Ramos (cell line): ENCODE results near the gene YY1AP1.
"Not testable (repeated sequence)": the region's sequence is repeated elsewhere in the genome, so short reads cannot be mapped to it uniquely, and the experiment has no call there.

ENCODE experiments used
- in situ Hi-C: fragments of 300-500 bp; cut with MboI; formaldehyde crosslinking; loops from one replicate; pipeline ENCODE4 v1.14.3; 2022; ENCODE audit warnings: low sequenced_read_pairs; ENCODE audit not compliant: unreplicated experiment

Gene YY1AP1

DNA sequence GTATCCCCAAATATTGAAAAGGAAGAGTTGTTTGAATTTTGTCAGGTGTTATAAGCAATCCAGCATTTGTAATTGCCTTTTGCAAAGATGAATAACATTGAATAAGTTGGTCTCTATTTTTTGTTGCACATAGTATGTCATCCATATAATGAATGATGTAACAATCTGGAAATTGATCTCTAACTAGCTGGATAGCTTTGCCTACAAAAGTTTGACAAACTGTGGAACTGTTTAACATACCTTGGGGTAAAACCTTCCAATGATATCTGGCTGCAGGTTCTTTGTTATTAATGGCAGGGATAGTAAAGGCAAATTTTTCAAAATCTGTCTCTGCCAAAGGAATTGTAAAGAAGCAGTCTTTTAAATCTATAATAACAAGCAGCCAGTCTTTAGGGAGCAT is 8.0 kb upstream of the YY1AP1 start:
- in situ Hi-C loops = no loop called here

DNA sequence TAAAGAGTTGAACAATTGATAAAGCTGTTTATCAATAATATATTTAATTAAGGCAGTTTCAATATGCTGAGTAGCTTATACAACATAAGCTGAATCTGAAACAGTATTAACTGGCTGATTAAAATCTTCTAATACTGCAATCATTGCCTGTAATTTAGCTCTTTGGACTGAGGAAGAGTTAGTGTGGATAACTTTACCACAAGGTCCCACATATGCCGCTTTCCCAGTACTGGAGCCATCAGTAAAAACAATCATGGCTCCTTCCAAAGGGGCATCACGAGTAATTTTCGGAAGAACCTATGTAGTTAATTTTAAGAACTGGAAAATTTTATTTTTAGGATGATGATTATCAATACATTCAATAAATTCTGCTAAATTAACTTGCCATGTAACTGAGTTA is 7.0 kb upstream of the YY1AP1 start:
- in situ Hi-C loops = no loop called here

DNA sequence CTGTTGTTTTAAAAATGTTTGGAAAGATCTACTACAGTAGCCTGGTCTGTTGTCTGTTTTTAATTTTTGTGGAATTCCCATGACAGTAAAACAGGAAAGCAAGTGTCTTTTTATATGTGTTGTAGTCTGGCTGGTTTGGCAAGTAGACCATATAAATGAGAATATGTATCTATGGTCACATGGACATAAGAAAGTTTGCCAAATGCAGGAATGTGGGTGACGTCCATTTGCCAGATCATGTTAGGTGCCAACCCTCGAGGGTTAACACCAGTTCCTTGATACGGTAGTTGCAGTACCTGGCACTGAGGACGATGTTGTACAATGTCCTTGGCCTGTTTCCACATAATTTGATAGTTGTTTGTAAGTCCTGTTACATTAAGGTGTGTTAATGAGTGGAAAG is 6.5 kb upstream of the YY1AP1 start:
- in situ Hi-C loops = no loop called here

DNA sequence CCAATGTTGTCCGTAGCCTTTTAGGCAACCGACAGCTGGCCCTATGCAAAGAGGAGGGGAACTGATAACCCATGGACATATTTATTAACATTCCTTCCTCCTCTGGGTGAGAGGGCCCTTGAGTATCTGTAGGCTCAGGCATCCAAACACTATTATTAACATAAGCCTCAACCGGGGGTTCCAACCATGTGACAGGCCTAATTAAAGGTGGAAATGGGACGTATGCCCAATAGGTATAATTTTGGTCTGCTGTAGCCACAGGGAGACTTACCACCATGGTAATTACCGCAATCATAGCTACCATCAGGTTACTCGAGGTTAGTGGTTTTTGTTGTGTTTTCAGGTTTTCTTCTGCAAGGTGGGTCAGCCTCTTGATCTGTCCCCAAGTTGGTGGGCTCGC is 5.6 kb upstream of the YY1AP1 start:
- in situ Hi-C loops = no loop called here

DNA sequence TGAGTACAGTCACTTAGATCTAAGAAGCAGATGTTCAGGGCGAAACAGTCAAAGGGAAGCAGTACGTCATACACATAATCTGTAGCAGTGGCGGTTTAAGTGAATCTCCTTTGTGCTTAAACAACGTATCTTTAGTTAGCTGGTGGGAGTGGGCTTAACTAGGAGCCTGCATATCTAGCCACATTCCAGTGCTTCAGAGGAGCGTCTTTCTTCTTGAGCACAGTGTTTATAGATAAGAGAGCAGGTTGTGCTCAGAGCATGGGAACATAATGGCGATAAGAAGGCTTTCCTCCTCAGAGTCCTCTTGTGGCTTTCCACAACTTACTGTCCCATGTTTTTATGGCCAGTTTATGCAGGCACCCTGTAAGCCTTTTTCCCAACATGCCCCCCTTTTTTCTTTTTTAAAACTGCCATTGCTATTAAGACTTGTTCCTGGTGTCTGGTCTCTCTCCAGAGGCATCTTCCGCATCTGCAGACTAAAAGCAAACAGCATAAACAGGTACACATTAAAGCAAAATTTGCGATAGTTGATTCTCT is 3.5 kb upstream of the YY1AP1 start:
- in situ Hi-C loops = no loop called here

DNA sequence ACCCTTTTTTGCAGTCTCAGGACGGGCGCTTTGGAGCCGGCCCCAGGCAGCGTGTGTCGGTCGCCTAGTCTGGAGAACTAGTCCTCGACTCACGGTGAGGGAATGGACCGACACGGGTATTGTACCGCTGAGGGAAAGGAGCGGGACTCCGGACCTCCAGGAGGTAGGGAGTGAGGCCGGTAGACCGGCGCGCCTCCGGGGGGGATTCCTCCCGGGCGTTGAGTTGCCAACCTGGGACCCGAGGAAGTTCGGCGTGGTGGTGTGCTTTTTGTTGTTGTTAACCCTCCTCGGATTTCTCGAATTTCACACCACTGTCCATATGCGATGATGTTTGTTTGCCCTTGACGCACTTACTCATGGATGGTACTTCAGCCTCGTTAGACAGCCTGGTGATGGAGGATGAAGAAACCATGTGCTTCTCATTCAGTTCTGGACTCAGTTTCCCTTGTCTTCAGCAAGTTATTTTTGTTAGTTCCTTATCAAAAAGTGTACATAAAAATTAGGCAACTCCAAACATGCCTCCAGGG is 570 bp upstream of the YY1AP1 start, which contains the start of gene DAP3:
TSS of gene DAP3 (plus strand) at position 11 of the 527 bp plus-strand sequence. CDS start 20,689 bp downstream, outside the sequence.
- in situ Hi-C loops = not testable (repeated sequence)

DNA sequence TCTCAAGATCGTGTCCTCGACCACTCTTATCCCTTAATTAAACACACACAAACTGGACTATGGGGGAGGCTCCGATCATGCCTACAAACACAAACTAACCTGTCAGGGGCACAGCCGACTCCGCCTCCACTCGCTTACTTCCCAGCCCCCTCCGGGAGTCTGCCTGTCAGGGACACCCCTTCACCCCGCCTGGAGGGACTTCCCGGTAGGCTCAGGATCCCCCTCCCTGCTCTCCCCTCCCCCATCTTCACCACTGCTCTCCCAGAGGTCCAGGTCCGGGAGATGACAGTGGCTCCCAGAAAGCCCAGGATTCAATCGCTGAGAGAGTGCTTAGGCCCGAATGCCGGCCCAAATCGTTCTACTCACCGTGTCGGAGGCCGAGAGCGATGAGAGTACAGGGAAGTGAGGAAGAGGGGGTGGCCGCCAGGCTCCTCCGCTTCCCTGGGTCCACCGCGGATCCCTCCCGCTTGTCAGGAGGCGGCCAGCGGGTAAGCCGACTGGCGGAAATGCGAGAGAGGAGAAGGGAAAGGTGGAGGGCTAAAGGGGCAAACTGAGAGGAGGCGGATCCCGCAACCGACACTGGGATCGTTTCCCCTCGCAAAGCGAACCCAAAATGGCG is 760 bp downstream of the YY1AP1 start:
- in situ Hi-C loops = not testable (repeated sequence)

DNA sequence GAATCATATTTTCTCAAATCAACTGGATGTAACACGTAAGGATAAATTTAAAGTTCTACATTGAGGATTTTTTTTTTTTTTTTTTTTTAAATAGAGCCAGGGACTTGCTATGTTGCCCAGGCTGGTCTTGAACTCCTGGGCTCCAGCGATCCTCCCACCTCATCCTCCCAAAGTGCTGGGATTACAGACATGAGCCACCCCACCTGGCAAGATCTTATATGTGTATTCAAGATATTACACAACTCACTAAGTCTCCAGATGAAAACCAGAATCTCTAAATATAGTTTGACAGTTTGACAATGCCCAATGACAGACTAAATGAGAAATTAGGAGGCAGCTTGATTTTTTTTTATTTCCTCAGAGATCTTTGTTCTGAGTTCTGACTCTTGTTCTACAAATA is 6.8 kb downstream of the YY1AP1 start:
- in situ Hi-C loops = no loop called here

DNA sequence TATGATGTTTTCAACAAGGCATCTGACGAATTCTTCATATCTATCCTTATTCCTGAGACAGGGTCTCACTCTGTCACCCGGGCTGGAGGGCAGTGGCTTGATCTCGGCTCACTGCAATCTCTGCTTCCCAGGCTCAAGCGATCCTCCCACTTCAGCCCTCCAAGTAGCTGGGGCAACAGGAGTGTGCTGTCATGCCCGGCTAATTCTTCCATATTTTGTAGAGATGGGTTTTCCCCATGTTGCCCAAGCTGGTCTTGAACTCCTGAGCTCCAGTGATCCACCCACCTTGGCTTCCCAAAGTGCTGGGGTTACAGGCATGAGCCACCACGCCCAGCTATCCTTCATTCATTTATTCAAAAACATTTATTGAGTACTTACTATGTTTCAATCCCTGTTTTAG is 8.0 kb downstream of the YY1AP1 start:
- in situ Hi-C loops = no loop called here

DNA sequence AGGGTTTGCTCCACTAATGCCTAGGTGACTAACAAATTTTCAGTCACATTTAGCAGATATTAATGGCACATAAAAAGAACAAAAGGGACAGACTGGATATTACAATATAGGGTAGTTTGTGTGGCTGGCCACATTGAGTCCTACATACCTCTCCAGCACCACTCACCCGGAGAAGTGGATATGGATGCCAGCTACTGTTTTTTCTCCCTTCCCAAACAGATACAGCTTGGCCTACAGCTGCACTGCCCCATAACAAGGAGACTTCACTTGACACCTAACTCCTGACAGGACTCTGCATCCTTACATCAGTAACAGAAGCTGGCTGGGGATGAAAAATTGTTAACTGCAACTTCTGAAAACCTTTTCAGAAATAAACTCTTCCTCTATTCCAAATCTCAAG is 9.6 kb downstream of the YY1AP1 start:
- in situ Hi-C loops = not testable (repeated sequence)

DNA sequence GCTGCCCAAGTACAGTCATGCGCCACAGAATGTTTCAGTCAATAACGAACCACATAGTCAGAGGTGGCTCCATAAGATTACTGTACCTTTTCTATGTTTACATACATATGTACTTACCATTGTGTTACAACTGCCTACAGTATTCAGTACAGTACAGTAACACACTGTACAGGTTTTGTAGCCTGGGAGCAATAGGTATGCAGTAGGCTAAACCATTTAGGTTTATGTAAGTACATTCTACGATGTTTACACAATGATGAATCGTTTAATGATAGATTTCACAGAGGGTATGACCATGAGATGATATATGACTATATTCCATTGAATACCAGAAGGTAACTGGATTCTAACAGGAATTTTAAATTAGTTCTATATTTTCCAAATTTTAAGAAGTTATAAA is 10.5 kb downstream of the YY1AP1 start:
- in situ Hi-C loops = no loop called here

DNA sequence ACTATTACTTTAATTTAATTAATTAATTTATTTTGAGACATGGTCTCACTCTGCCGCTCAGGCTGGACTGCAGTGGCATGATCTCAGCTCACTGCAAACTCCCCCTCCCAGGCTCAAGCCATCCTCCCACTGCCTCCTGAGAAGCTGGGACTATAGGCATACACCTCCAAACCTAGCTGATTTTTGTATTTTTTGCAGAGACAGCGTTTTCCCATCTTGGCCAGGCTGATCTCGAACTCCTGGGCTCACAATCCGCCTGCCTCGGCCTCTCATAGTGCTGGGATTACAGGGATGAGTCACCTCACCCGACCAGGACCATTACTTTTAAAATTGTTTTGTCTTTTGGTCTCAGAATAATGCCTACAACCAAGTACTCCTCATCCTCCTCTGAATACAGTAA is 15.6 kb downstream of the YY1AP1 start:
- in situ Hi-C loops = no loop called here

DNA sequence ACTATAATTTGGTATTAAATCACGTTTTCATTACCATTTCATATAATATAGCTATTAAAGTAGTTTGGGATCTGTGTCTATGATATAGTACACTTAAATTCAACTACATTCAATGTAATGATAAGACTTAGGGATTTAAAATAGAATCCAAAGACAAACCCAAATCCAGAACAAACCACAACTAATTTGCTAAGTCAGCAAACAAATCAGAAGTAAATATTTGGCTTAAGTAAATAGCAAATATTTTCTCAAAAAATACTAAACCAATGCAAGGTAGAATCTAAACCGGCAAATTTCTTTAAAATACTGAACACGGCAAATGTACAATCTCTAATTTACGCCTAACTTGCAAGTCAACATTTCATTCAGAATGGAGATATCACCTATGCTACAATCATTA is 16.8 kb downstream of the YY1AP1 start:
- in situ Hi-C loops = no loop called here

DNA sequence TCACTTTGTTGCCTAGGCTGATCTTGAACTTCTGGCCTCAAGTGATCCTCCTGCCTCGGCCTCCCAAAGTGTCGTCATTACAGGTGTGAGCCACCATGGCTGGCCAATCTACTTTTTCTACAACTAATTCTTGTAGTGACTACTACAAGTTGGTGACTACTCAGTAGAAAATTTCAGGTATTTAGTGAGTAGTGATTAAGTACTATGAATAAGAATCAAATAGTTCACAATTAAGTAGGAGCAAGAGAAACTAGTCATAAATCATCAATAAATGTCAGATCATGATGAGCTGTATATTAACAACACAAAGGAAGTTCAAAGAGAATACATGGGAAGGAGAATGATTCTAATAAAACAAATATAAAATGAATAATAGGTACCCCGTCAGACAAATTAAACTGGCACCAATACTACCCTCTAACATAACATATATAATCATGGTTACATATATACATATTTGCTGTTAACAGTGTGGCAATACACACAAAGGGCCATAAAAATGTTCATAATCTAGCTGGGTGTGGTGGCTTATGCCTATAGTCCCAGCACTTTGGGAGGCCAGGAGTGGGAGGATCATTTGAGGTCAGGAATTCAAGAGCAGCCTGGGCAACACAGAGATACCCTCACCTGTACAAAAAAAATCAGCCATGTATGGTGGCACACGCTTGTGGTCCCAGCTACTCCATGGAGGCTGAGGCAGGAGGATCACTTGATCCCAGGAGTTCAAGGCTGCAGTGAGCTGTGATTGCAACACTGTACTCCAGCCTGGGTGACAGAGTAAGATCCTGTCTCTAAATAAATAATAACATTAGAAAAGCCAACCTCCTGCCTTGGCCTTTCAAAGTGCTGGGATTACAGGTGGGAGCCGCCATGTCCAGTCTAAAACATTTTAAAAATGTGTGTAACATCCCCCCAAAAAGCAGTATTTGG is 19.1 kb downstream of the YY1AP1 start:
- in situ Hi-C loops = no loop called here

DNA sequence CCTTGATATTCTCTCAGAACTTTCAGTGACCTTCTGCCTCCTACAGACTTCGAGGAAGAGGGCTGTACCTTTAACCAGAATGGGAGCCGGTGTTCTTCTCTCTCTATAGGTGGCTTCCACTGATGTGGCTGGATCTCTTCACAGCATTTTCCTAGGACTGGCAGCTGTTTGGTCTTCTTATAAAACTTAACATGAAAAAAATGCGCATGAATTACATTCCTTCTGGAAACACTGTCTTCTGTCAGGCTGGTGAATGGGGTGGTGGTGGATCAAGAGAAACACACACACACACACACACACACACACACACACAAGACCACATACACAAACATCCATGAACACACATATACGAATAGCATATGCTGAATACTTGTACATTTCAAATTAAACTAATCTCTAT is 27.3 kb downstream of the YY1AP1 start:
- in situ Hi-C loops = not testable (repeated sequence)

DNA sequence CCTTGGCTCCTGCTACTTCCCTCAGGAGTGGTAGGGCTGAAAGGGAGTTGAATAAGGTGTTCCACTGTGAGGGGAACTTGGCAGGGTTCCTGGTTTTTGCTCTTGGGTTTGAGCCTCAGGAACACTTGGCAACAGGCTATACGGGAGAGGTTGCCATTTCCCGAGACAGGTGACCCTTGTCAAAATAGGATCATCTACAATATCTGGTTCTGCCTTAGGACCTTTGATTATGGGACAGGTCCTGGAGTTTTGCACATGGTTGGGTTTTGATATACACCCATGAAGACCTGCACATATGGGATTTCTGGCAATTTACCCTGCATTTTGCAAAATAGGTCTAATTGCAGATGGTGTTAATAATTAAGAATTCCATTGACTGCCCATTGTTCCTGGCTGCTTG is 31.1 kb downstream of the YY1AP1 start:
- in situ Hi-C loops = no loop called here

DNA sequence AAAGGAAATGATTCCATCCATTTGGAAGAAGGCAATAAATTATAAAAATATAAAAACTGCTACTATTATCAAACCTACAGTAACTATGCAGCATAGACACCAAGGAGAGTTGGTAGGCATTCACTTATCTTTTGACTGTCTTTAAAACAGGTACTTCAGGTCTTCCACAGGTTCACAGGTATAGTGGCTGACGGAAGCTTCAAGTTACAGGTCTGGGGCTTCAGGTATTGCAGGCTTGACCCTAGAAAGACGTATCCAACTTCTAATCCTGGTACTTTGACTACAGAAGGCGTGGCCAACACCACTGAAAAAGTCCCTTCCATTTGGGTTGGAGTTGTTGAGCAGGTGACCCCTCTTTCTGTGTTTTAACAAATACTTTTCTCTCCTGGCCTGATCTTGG is 35.6 kb downstream of the YY1AP1 start:
- in situ Hi-C loops = no loop called here

DNA sequence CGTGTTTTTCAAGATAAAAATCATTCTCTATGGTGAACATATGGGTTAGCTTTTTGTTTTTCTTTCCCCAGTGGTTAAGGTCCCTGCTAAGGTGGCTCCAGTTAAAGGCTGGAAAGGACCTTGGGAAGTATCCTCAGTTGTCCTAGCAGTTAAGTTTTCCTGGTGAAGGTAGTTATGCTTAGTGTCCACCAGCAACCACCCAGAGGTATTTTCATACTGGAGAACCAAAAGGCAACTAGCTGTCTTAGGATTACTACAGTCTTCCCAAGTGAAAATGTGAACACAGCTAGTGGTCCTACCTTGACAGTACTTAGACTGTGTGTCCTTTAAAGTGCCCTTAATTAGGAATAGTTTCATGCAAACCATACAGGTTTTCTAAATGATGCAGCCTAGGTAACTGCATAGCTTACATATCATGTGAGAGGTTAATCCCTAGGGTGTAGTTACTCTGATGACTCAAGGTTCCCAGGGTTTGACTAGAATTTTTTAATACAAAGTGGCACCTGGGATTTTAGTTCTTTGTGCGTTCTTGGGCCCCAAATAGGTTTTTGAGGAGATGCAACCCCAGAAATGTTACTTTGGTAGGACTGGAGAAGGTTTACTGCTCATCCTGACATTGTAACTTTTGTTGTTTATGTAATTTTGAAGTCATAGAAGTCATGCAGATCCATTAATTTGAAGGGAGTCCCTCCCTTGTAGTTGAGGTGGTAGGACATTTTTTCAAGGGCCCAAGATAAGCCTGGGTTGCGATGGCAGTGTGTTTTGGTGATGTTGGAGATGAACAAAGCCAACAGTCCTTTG is 36.5 kb downstream of the YY1AP1 start:
- in situ Hi-C loops = no loop called here

DNA sequence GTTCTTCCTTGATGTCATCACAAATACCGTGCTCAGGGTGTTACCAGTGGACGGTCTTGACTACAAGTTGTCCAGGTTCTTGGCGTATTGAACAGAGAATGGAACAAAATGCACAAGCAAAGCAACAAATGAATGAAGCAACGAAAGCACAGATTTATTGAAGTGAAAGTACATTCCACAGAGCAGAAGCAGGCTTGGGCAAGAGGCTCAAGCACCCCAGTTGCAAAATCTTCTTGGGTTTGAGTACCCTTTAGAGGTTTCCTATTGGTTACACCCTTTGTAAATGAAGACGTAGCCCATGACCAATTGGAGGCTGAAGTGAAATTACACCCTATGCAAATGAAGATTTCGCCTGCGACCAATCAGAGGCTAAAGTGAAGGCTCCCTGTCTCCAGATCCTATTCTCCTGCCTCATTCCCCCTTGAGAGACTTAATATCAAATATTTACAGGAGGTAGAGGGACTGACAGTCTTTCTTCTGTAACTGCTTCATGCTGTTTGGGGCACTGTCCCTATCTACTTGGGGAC is 38.3 kb downstream of the YY1AP1 start:
- in situ Hi-C loops = no loop called here

DNA sequence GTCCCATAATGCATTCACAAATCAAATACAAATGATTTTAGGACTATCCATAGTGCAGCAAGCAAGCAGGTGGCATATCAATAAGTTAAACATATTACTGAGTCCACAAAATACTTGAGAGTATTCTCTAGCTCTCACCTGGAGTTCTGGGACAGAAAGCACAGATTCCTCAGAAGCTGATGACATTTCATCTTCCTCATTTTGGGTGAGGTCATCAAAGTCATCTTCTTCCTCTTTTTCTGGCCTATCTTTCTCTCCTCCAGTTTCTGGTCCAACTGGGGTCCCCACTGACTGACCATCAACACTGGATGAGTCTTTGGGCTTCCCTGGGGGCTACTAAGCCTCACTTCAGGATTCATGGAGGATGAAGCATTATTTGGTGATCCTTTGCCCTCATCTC is 38.9 kb downstream of the YY1AP1 start:
- in situ Hi-C loops = no loop called here
